Upper lobe of left lung (tissue), 6 donors: ENCODE data around the gene ZNF205. TPM values are rescaled to one million over a fixed set of nuclear protein-coding genes. Genes with fewer than 3 reads are reported as not detected.

ENCODE experiments used
- ATAC-seq, 2 donors: fragments of 200-7000 bp; cut with Tn5 transposase; one replicate each; pipeline ENCODE4 v1.9.1; 2022; ENCODE audit warnings: mild to moderate bottlenecking in 2 of 2, moderate library complexity in 2 of 2; ENCODE audit not compliant: low FRiP score in 2 of 2
- DNase-seq, 2 donors: peaks; one replicate each; pipeline ENCODE4 v3.0.0-alpha.2; 2019 to 2020
- H3K27ac ChIP-seq, 4 donors: fragments of 200-600 bp; sonication (generic); one replicate each; pipeline ENCODE4 v1.5.1; 2016 to 2019
- H3K27me3 ChIP-seq, 4 donors: fragments of 200-600 bp; sonication (generic); one replicate each; pipeline ENCODE4 v1.5.1; 2017 to 2019
- H3K36me3 ChIP-seq, 4 donors: fragments of 200-600 bp; sonication (generic); one replicate each; pipeline ENCODE4 v1.5.1; 2016 to 2019
- H3K4me1 ChIP-seq, 4 donors: fragments of 200-600 bp; sonication (generic); one replicate each; pipeline ENCODE4 v1.5.1; 2018 to 2019
- H3K4me3 ChIP-seq, 4 donors: fragments of 200-600 bp; sonication (generic); one replicate each; pipeline ENCODE4 v1.5.1; 2017 to 2019; ENCODE audit warnings: mild to moderate bottlenecking in 2 of 4, moderate library complexity in 1 of 4
- H3K9me3 ChIP-seq, 4 donors: fragments of 200-600 bp; sonication (generic); one replicate each; pipeline ENCODE4 v1.5.1; 2018 to 2019
- CTCF ChIP-seq, 6 experiments: fragments of 450-650 bp in 4 of 6; fragments of 200-600 bp in 2 of 6; sonication (generic) in 2 of 6; IDR thresholded peaks; one replicate each; pipeline ENCODE4 v1.5.1; 2016 to 2019; ENCODE audit warnings: antibody characterized with exemption in 6 of 6
- EP300 ChIP-seq, 4 donors: sonication (generic); formaldehyde crosslinking; IDR thresholded peaks; one replicate each; pipeline ENCODE4 v1.5.1; 2017; ENCODE audit warnings: antibody characterized with exemption in 4 of 4, control low read depth in 2 of 4
- POLR2A ChIP-seq, 4 donors: fragments of 450-650 bp; IDR thresholded peaks; one replicate each; pipeline ENCODE4 v1.5.1; 2016 to 2017; ENCODE audit warnings: antibody characterized with exemption in 4 of 4, mild to moderate bottlenecking in 2 of 4
- POLR2AphosphoS5 ChIP-seq, 2 donors: sonication (generic); formaldehyde crosslinking; IDR thresholded peaks; one replicate each; pipeline ENCODE4 v1.5.1; 2017; ENCODE audit warnings: antibody characterized with exemption in 2 of 2
- WGBS, 2 donors: methylation state at CpG; one replicate each; pipeline ENCODE4 v1.1.5; 2017 to 2018; 5-methylcytosine and 5-hydroxymethylcytosine counted together
- total RNA-seq, 6 donors: library from RNA; depleted of rRNA in 4 of 6; stranded (reverse); fragments of >200 nt in 4 of 6; gene quantifications; one replicate each; pipeline versions ENCODE4 v1.1.0 to v1.2.1, GENCODE V29; 2016 to 2021
- donor health status: DM: no; HTN: no; CAD: no; lungs with moderate emphysema.
- donor health status: DM: no; HTN: yes; CAD: no; lungs with severe emphysema.

ZNF205 gene
- total RNA-seq, 6 donors from 2014 or later, result 13.8 to 25.2 (median 16.8) TPM

GRCh38 chr16:3099395-3099731 lies 13.0 kb upstream of the ZNF205 start:
- H3K4me1 ChIP-seq, result peaks cover 23 to 40% (median 34%) of the 10 kb centered on the region in 4 donors
- 65 to 82% methylated on average over 5 of the region's 5 CpGs for WGBS, 2 donors
- no peaks in the 10 kb centered on the region for H3K9me3 ChIP-seq
- H3K4me3 ChIP-seq, result no peak overlapping the region
- ATAC-seq (no peak), DNase-seq (no peak)
- peak overlapping the region in 1 of 4 donors; percentile 57 for H3K27ac ChIP-seq
- TF ChIP-seq CTCF (IDR thresholded peaks at IDR 0.05) (no peak), POLR2A (IDR thresholded peaks at IDR 0.05) (no peak), POLR2AphosphoS5 (IDR thresholded peaks at IDR 0.05) (no peak), EP300 (IDR thresholded peaks at IDR 0.05) (no peak)
- H3K27me3 ChIP-seq, result no peaks in the 10 kb centered on the region
- no peaks in the 10 kb centered on the region for H3K36me3 ChIP-seq

DNA sequence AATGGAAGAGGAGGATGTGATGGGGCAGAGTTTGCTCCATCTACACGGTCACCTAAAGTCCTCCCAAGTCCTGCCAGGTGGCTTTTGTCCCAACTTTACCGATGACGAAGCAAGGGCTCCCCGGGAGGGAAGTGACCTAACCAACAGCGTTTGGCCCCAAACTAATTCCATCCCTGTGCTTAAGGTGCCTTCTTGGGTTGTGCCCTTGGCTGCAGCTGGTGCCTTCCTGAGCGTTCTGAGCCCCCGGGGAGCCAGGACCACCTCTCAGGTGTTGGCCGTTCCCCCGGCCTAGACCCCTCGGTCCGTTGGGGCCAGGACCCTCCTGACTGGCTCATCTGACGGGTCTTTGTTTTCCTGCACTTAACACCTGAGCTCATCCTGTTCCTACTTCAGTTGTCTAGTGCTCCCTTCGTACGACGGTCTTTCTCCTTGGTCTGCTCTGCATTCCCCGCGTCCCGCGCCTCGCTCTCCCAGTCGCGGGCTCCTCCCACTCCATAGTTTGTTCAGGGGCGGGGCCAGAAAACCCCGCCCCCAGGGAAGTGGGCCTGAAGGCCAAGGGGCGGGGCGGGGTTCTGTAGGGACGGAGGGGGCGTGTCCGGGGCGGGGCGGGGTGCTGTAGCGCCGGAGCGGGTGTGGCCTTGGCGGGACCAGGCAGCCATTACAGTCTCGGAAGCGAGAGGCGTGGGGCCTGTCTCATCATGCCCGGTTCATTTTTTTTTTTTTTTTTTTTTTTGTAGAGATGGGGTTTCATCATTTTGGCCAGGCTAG lies 12.5 kb upstream of the ZNF205 start:
- Histone ChIP-seq H3K36me3 (no peaks in the 10 kb centered on the region), H3K27ac (peak overlapping the region in 3 of 4 donors; percentile 12 to 81 (median 68)), H3K9me3 (no peaks in the 10 kb centered on the region), H3K4me3 (peak overlapping the region in 3 of 4 donors; percentile 18 to 39 (median 31)), H3K4me1 (peaks cover 23 to 40% (median 34%) of the 10 kb centered on the region in 4 donors), H3K27me3 (no peaks in the 10 kb centered on the region)
- TF ChIP-seq POLR2A (IDR thresholded peaks at IDR 0.05) (peak in 1 of 4 donors; percentile 35), EP300 (IDR thresholded peaks at IDR 0.05) (no peak), CTCF (IDR thresholded peaks at IDR 0.05) (no peak), POLR2AphosphoS5 (IDR thresholded peaks at IDR 0.05) (no peak)
- DNase-seq (peak; percentile 97 to 98), ATAC-seq (peak; percentile 96)
- 6 to 8% methylated on average over 35 to 36 of the region's 39 CpGs for WGBS, 2 donors

DNA sequence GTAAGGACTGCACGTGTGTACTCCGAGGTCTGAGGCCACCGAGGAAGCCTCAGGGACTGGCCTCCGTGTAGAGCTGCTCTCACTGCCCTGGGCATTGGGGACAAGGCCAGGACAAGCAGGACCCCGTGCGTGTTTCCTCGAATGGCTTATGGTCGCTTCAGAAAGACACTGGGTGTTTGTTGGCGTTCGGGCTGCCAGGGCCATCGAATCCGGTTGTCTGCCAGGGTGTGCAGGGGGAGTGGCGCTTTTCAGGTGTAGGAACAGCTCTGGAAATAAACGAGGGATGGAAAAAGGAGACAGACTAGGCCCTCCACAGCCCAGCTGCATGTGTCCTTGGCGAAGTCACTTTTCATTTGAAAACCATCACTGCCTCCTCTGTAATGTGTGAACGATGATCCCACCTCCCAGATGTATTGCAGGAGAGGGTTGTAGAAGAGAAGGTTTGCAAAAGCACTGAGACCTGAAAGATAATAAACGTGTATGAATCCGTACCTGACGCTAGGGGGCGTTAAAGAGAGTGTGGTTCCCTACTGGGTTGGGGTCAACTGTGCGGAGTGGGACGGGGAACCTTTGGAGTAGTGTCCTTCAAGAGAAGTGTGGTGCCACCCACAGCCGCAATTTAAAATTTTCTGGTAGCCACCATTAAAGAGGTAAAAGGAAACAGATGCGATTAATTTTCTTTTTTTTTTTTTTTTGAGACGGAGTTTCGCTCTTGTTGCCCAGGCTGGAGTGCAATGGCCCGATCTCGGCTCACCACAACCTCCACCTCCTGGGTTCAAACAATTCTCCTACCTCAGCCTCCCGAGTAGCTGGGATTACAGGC lies 11.2 kb upstream of the ZNF205 start:
- Histone ChIP-seq H3K4me1 (peaks cover 25 to 40% (median 31%) of the 10 kb centered on the region in 4 donors), H3K9me3 (no peaks in the 10 kb centered on the region), H3K36me3 (no peaks in the 10 kb centered on the region), H3K27ac (peak overlapping the region; percentile 44 to 81 (median 71)), H3K4me3 (peak overlapping the region in 2 of 4 donors; percentile 15 to 25), H3K27me3 (no peaks in the 10 kb centered on the region)
- WGBS, 2 donors, result 59 to 62% methylated on average over 27 to 29 of the region's 29 CpGs
- peak in 1 of 2 donors; percentile 37 for DNase-seq
- no peak for ATAC-seq
- TF ChIP-seq POLR2A (IDR thresholded peaks at IDR 0.05), result no peak
- peak; percentile 9 to 47 (median 36) for TF ChIP-seq CTCF (IDR thresholded peaks at IDR 0.05)
- TF ChIP-seq POLR2AphosphoS5 (IDR thresholded peaks at IDR 0.05), result no peak
- TF ChIP-seq EP300 (IDR thresholded peaks at IDR 0.05), result no peak

GRCh38 chr16:3101841-3102470 lies 10.4 kb upstream of the ZNF205 start:
- WGBS, 2 donors, result 61 to 62% methylated on average over 27 of the region's 27 CpGs
- TF ChIP-seq CTCF (IDR thresholded peaks at IDR 0.05), result no peak
- peak in 1 of 2 donors; percentile 49 for TF ChIP-seq POLR2AphosphoS5 (IDR thresholded peaks at IDR 0.05)
- peak in 1 of 4 donors; percentile 32 for TF ChIP-seq POLR2A (IDR thresholded peaks at IDR 0.05)

More at GRCh38 chr16:3101841-3102470, 10.4 kb upstream of the ZNF205 start:
- Histone ChIP-seq H3K9me3 (no peaks in the 10 kb centered on the region), H3K27me3 (no peaks in the 10 kb centered on the region), H3K36me3 (no peaks in the 10 kb centered on the region), H3K4me1 (peaks cover 28 to 42% (median 34%) of the 10 kb centered on the region in 4 donors), H3K27ac (peak overlapping the region; percentile 44 to 81 (median 71)), H3K4me3 (peak overlapping the region in 2 of 4 donors; percentile 15 to 25)
- DNase-seq (peak in 1 of 2 donors; percentile 40), ATAC-seq (no peak)
